ENCODE measurements around the gene CLSTN2. TPM values are rescaled to one million over a fixed set of nuclear protein-coding genes. Genes with fewer than 3 reads are reported as not detected.

The CLSTN2 gene
- total and polyA plus RNA-seq, 2 of the 4 experiments (the other 2 are of a cell fraction), result under 0.01 to 0.07 TPM

- POLR2A ChIA-PET (ENCODE audit: unreplicated experiment), result no interaction called here
- CTCF ChIA-PET, result no interaction called here
Measured at GRCh38 chr3:140143367-140144069, 208.5 kb downstream of the CLSTN2 start.

More at GRCh38 chr3:140143367-140144069, 208.5 kb downstream of the CLSTN2 start:
- no peak overlapping the region for H3K4me3 ChIP-seq (ENCODE audit: insufficient read depth, low read depth, low read length)
- ATAC-seq (ENCODE audit: low read depth) (no peak), DNase-seq (no peak)
- no peak overlapping the region for H4K91ac ChIP-seq (ENCODE audit: insufficient read depth, low read depth, low read length)
- H2BK120ac ChIP-seq (ENCODE audit: low read depth, low read length), result no peak overlapping the region
- no peak overlapping the region for H3K14ac ChIP-seq (replicated peaks; ENCODE audit: low read depth, low read length)
- no peak overlapping the region for H3K23ac ChIP-seq (ENCODE audit: low read depth, low read length)
- WGBS, 2 experiments (ENCODE audit: extremely low coverage in 2 of 2, insufficient read length in 1 of 2), result no CpG with 5 or more reads among the region's 5 CpGs
- no peak overlapping the region for H2BK20ac ChIP-seq (ENCODE audit: low read depth, low read length)
- no peak overlapping the region for H2AK5ac ChIP-seq (ENCODE audit: low read depth, low read length)
- H4K5ac ChIP-seq (ENCODE audit: low read depth, low read length), result no peak overlapping the region
- no peak overlapping the region for H3K9ac ChIP-seq (ENCODE audit: low read depth, low read length)
- H3K9me1 ChIP-seq (ENCODE audit: insufficient read depth, low read length), result no peaks in the 10 kb centered on the region
- no peaks in the 10 kb centered on the region for H4K20me1 ChIP-seq (ENCODE audit: insufficient read depth, low read length)
- H2BK5ac ChIP-seq (ENCODE audit: low read depth, low read length, poor library complexity, severe bottlenecking), result no peak overlapping the region
- H3K4me2 ChIP-seq (ENCODE audit: low read depth, low read length), result no peak overlapping the region
- no peak overlapping the region for H2AFZ ChIP-seq (replicated peaks; ENCODE audit: low read length, poor library complexity)
- H3K56ac ChIP-seq (ENCODE audit: extremely low read depth, insufficient read depth, low read length), result no peak overlapping the region
- no peaks in the 10 kb centered on the region for H3K79me1 ChIP-seq (ENCODE audit: low read depth in 1 of 2, low read length in 2 of 2)
- no peaks in the 10 kb centered on the region for H3K36me3 ChIP-seq (ENCODE audit: control insufficient read depth, insufficient read depth, low read length)
- H3K18ac ChIP-seq (ENCODE audit: low read depth, low read length), result no peak overlapping the region
- intact Hi-C loops (cut with micrococcal nuclease), result no loop called here
- no peak for TF ChIP-seq NFE2L2 (IDR thresholded peaks at IDR 0.05; ENCODE audit: low read depth, low read length)
- no peak for TF ChIP-seq BHLHE40 (IDR thresholded peaks at IDR 0.05; ENCODE audit: low read depth, low read length)
- TF ChIP-seq MXI1 (IDR thresholded peaks at IDR 0.05; ENCODE audit: borderline replicate concordance, low read depth, low read length), result no peak
- no peak for TF ChIP-seq MAZ (IDR thresholded peaks at IDR 0.05; ENCODE audit: borderline replicate concordance, low read depth, low read length)
- TF ChIP-seq CTCF (conservative IDR thresholded peaks at IDR 0.05; ENCODE audit: low read depth, low read length), result no peak
- TF ChIP-seq RFX5 (IDR thresholded peaks at IDR 0.05; ENCODE audit: low read depth, low read length), result no peak
- no peak for TF ChIP-seq POLR2A (IDR thresholded peaks at IDR 0.05; ENCODE audit: low read depth, low read length)
- no peak for TF ChIP-seq FOS (IDR thresholded peaks at IDR 0.05; ENCODE audit: low read depth, low read length)
- no peak for TF ChIP-seq MAFK (IDR thresholded peaks at IDR 0.05; ENCODE audit: low read depth, low read length)
- no peak for TF ChIP-seq RCOR1 (IDR thresholded peaks at IDR 0.05; ENCODE audit: insufficient replicate concordance, low read length)
- TF ChIP-seq, protein P1, sequence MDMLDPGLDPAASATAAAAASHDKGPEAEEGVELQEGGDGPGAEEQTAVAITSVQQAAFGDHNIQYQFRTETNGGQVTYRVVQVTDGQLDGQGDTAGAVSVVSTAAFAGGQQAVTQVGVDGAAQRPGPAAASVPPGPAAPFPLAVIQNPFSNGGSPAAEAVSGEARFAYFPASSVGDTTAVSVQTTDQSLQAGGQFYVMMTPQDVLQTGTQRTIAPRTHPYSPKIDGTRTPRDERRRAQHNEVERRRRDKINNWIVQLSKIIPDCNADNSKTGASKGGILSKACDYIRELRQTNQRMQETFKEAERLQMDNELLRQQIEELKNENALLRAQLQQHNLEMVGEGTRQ (IDR thresholded peaks at IDR 0.05; ENCODE audit: low read depth, low read length), result no peak
- no peak for TF ChIP-seq SMC3 (IDR thresholded peaks at IDR 0.05; ENCODE audit: low read depth, low read length)
- TF ChIP-seq CEBPB (IDR thresholded peaks at IDR 0.05; ENCODE audit: low read depth, low read length), result no peak
- TF ChIP-seq, protein P2, sequence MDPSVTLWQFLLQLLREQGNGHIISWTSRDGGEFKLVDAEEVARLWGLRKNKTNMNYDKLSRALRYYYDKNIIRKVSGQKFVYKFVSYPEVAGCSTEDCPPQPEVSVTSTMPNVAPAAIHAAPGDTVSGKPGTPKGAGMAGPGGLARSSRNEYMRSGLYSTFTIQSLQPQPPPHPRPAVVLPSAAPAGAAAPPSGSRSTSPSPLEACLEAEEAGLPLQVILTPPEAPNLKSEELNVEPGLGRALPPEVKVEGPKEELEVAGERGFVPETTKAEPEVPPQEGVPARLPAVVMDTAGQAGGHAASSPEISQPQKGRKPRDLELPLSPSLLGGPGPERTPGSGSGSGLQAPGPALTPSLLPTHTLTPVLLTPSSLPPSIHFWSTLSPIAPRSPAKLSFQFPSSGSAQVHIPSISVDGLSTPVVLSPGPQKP (IDR thresholded peaks at IDR 0.05; ENCODE audit: borderline replicate concordance, low read depth, low read length), result no peak
- TF ChIP-seq RAD21 (IDR thresholded peaks at IDR 0.05; ENCODE audit: low read length), result no peak
- TF ChIP-seq CHD1 (IDR thresholded peaks at IDR 0.05; ENCODE audit: low read depth, low read length), result no peak
- H4K8ac ChIP-seq (ENCODE audit: low read depth in 2 of 2, low read length in 2 of 2), result no peak overlapping the region
- in situ Hi-C loops (cut with MboI; ENCODE audit: low sequenced_read_pairs), result no loop called here
- H2AK9ac ChIP-seq (replicated peaks; ENCODE audit: low read depth, low read length, poor library complexity), result no peak overlapping the region
- no peak overlapping the region for H3K27ac ChIP-seq (ENCODE audit: insufficient read depth, low read length)
- H3K4me1 ChIP-seq (ENCODE audit: control insufficient read depth, insufficient read depth, low read length), result no peaks in the 10 kb centered on the region
- no peak overlapping the region for H3K4ac ChIP-seq (ENCODE audit: low read depth, low read length)
- dilution Hi-C loops (cut with HindIII; ENCODE audit: low sequenced_read_pairs, unreplicated experiment), result no loop called here
- BruUV-seq (replicated peaks), result no TSS peak
- H2BK15ac ChIP-seq (ENCODE audit: low read depth, low read length), result no peak overlapping the region
- H3K27me3 ChIP-seq (ENCODE audit: control insufficient read depth, insufficient read depth, low read length), result no peaks in the 10 kb centered on the region
- H3K9me3 ChIP-seq (ENCODE audit: control insufficient read depth, insufficient read depth, low read length), result no peaks in the 10 kb centered on the region; the same call in 1 of the 2 replicates

Measured in IMR-90 (cell line).